Fibroblast of skin of right biceps (primary cell): ENCODE measurements around the gene LRRC52.

ENCODE experiments used
- DNase-seq: peaks from one replicate; pipeline ENCODE4 v3.0.0-alpha.2; 2013

Gene LRRC52

DNA sequence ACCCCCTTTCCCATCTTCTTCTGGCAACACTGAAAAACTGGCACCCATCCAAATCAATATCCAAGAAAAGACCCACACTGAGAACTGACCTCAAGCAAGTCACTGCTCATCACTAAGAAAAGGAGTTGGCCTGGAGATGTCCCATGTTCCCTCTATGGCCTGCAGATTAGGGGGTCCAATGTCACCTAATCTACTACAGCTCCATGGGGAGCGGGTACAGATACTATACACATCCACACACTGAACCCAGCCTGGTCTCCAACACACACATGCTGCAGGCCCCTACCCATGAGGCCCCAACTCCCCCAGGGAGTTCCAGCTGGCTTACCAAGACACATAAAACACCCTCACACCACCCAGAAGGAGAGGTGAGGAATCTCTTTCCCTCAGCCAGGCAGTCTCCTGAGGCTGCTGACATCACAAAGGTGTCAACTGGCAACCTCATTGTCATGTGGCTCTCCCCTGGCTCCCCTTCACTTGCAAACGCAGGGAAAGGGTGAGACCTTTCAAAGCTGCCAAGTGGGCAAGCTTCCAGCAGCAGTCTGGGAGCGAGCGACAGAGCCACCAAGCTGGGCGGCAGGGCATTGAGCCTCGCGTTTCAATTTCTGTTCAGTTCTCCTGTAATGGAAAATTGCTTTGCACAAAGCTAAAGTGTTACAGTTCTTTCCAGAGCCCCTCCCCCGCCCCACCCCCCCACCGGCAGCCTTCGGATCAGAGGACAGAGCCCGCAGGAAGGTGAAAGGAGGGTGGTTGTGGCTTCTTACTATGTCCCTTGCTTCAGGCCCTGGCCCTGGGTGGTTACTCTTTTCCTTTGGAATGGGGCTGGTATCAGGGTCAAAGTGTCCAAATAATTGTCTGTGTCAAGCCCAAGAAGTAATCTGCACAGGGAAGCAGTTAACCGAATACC, at the start of gene LRRC52:
Gene LRRC52 (plus strand): TSS at position 469 of the 907 bp plus-strand sequence. CDS start 297 bp downstream, at position 766.
- DNase-seq: no peak

GRCh38 chr1:165494949-165495857, 48.6 kb upstream of the LRRC52 start:
- no peak for DNase-seq

GRCh38 chr1:165495858-165496205, 48.0 kb upstream of the LRRC52 start:
- DNase-seq: no peak

GRCh38 chr1:165496501-165496900, 47.3 kb upstream of the LRRC52 start:
- peak; percentile 42 for DNase-seq

GRCh38 chr1:165497069-165498013, 46.5 kb upstream of the LRRC52 start:
- peak; percentile 77 for DNase-seq

GRCh38 chr1:165501330-165501969, 42.4 kb upstream of the LRRC52 start:
- no peak for DNase-seq

DNA sequence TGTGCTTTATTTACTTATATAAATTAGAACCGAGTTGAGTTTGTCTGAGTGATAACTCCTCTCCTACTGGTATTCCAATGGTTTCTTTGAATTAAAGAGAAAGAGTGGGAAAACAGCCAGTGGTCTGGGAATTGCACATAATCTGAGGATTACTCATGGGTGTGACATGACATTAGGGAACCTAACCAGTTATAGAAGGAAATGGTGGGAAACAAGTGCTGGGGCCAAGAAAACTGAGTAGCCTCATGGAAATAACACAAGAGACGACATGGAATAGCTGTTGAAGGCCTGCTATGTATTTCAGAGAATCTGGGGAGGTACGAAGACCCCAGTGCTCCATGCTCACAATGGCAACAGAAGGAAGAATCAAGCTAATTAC, 41.8 kb upstream of the LRRC52 start:
- DNase-seq: peak; percentile 69

DNA sequence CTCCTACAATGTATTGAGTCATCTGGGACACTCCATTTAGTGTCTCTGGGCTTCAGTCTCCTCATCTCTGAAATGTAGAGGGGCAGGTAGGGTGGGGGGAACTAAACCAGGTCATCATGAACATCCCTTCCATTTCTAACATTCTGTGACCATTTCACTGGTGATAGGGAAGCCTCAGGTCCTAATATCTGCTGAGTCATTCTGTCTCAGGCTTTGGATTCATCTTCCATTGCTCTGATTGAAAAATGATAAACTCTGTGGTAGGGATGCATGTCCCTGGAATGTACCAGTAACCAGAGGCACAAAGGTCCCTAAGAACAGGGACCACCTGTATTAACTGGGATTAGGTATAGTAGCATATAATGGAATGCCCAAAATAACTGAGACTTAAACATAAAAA, 36.2 kb upstream of the LRRC52 start:
- no peak for DNase-seq

DNA sequence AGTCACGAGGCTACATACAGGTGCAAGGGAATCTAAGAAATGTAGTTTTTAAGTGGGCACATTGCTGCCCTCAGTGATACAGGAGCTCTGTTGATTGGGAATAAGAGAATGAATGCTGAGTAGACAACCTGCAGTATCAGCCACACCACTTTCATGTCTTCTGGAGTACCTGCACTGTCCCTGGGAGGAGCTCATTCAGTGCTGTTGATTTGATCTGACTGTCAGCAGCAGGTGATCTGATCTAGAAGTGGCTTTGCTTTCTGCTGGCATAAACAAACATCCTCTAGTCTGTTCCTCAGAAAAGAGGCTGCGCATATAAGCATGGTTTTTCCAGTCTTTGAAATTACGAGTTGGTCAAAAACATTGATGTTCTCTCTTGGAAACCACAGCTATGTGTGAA, 35.5 kb upstream of the LRRC52 start:
- no peak for DNase-seq

DNA sequence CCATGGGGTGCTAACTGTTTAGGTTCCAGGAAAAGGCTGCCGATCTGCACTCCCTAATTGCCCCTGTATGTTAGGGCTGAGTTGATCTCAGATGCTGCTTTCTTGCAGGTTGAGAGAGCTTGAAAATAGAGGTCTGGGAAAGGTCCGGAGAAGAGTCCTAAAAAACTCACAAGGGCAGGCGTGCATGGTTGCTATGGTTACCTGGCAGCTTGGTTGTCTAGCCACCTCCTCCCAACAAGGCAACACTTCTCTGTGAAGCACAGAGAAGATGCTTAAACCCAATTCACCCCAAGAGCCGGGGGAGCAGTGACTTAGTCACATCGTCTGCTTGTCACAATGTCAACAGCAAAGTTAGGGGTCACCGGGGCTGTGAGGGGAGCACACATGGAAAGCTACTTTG, 31.0 kb upstream of the LRRC52 start:
- no peak for DNase-seq

DNA sequence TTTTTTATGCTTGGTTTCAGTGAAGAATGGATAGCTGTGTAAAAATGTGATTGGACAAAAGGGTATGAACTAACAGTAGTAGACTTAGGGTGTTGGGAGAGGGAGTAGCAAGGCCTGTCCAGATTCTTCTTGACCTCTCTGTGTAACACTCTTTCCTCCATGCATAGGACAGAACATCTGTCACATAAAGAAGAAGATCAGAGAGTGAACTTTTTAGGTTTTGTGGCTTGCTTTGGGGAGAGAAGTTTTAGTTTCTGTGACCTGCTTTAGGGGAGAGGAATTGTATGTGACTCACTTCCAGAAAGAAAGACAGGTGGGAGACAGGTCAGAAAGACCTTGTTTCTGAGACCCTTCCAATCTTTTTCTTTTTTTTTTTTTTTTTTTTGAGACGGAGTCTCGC, 27.3 kb upstream of the LRRC52 start:
- DNase-seq: no peak

- DNase-seq: no peak
Measured at GRCh38 chr1:165520646-165521045, 23.2 kb upstream of the LRRC52 start.

DNA sequence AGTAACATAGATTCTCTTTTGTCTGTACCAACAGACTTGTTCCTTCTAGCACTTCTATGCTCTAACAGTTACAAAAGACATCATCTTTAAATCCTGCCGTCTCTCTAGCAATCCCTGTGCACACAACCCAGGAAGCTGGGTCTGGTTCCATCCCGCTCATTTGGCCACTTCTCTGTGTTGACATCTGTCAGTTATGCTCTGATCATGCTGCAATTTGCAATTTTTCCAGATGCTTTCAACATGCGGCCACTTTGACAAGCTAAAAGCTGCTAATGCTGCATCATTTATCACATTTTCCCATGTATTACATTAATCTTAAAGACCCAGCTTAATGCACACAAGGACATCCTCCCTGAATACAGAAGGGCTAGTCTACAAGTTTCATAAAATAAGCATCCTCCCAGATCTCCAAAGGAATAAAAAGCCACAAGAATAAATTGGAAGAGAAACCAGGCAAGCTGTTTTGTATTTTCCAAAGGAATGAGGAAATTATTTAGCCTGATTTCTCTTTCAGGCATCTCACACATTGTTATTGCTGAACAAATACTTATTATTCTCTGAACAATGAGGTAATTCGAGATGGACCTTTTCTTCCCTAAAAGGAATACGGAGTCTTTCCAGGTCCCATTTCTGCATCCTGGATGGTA, 19.0 kb upstream of the LRRC52 start:
- no peak for DNase-seq

GRCh38 chr1:165525708-165526107, 18.1 kb upstream of the LRRC52 start:
- no peak for DNase-seq

- peak; percentile 6 for DNase-seq
Measured at GRCh38 chr1:165527251-165528007, 16.4 kb upstream of the LRRC52 start.

- DNase-seq: no peak
Measured at GRCh38 chr1:165531021-165531420, 12.8 kb upstream of the LRRC52 start.

DNA sequence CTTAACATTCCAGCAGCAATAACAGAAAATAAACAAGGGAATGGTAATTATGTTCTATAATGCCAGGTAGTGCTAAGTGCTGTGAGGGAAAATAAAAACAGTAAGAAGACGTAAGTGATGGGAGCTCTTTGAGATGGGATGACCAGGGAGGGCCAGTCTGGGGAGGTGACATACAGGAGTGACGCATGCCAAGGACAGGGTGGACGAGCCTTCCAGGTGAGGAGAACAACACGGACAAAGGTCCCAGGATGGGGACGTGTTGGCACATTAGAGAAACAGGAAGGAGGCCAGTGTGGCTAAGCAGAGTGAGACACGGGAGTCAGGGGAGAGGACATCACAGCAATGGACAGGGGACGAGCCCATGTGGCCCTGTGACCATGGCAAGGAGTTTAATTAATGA, 11.7 kb upstream of the LRRC52 start:
- no peak for DNase-seq

- DNase-seq: no peak
Measured at GRCh38 chr1:165533254-165533653, 10.5 kb upstream of the LRRC52 start.

DNA sequence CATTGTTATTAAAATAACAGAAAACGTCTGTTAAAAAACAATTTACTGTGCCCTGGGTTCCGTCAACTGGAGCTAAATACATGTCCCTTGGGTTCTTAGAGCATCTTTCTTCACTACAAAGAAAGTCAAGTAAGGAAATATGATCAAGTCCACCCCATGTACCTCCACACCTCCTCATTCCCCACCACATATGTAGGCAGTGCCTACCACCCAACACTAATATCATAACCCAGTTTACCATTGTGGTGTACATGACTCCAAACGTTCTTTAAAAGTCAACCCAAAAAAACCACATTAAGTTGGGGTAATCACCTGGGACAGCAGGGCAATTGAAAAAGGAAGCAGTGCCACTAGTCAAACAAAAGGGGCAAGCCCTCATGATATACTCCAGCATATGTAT, 7.8 kb upstream of the LRRC52 start:
- DNase-seq: no peak

DNA sequence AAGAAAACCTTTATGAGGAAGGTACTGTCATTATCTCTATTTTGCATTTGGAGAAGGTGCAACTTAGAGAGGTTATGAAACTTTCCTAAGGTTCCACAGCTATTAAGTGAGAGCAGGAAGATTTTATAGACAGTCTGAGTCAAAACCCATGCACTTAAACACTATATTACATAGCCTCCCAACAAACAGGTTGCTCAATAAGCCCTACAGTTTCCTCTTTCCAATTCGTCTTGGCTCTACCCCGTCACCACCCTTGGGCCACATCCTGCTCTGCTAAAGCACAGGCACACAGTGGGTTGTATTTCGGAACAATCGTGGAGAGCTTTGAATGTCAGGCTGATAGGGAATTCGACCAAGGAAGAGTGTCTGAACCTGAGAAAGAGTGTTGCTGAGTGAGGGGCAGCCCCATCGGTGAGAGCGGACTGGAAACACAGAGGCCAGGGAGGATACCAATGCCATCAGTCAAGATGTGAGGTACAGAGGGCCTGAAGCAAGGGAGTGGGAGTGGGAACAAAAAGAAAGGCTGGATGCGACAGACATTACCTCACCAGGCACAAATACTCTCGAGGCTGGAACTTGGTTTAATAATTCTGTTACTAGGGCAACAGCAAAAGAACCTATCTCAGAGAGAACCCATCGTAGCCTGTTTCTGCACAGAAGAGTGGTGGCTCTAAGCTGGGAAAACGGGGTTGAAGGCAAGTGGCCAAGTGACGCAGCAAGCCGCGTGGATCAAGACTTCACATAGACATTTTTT, 6.3 kb upstream of the LRRC52 start:
- no peak for DNase-seq
